ENCODE measurements around the gene COMMD4.
"Not testable (repeated sequence)": the region's sequence is repeated elsewhere in the genome, so short reads cannot be mapped to it uniquely, and the experiment has no call there.

COMMD4 gene

DNA sequence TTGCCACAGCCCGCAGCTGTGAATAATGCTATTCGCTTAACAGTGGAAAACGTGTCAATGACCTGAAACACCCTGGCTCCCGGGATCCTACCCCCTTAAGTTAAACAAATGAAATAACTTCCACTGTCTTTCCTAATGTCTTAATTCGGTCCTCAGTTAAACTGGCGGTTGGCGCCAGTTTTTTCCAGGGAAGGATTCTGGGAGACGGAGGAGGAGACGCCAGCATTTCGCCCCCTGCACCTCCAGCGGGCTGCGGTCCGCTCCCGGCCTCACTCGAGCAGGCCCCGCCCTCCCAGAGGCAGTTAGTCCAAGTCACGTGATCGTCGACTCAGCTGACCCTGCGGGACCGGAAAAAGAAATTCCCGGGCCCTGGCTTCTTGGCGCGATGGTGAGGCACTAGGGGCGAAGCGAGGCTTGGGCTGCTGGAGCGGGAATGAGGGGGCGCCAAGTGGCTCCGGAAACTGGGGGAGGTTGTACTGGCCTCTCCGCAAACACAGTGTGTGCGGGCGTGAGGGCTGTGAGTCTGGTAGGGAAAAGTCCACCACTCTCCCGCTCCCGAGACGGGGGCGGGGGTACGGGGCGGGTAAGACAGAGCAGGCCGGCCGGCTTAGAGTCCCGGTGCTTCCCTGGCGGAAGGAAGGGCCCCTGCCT, at the start of gene COMMD4:
Gene COMMD4, plus strand, starts transcription at position 359 of the 651 bp plus-strand sequence. Its CDS starts 27 bp downstream, at position 386.
- DNase-seq: peak; percentile 82 to 89

DNA sequence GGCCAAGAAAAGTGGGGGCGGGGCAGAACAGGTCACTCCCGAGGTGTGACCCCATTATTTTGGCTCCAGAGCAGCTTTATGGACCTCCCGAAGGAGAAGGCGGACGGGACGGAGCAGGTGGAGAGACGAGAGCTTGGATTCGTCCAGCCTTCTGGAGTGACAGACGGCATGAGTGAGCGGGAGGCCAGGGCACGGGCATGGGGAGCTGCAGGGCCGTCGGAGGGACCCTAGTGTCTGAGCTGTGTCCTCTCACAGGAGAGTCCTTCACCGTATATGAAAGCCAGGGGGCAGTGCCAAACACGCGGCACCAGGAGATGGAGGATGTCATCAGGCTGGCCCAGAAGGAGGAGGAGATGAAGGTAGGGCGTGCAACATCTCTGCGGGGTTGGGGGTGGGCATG, 42.2 kb upstream of the COMMD4 start:
- DNase-seq: not testable (repeated sequence)

DNA sequence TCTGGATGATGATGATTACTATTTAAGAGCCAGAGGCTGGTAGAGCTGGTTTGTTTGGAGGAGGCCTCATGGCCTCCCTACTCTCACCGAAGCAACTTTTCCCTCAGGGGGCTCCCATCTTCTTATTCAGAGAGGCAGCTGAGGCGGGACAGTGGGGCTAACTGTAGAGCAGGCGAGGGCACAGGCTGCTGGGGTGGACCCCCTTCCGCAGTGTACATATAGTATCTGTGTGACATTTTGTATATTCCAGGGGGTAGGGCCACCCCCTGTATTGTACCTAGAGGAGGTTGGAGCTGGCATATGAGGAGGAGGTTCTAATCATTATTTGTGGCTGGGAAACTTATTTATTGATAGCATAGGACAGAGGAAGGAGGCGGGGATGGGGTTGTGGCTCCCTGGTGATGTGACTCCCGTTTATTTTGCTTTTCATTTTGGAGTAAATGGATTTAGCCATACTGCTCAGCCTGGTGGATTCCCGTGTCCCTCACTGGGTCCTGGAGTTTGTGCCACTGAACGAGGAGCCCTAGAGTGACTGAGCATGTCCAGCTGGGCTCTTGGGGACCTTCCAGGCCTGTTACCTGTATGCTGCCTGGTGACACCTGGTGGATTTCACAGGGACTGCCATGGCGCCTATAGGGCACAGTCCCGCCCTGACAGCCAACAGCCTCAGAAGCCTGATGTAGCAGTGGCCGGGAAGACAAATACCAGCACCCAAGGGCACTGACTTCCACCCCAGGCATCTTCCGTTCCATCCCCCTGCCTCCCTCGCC, 37.1 kb upstream of the COMMD4 start:
- DNase-seq: not testable (repeated sequence)

DNA sequence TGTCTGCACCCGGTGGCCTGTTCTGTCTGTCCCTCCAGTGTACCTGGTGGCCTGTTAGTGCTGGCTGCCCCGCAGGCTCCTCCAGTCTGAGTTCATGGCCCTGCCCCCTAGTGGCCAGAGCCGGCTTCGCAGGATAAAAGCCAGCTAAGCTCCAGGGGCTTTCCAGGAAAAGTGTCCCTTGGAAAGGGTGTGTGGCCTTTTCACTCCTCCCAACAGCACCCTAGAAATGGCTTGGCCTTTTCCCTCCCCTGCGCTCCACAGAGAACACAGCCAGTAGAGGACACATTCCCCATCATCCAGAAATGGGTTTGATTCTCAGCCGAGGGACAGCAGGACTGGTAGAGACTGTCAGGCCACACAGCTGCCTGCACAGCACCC, 36.6 kb upstream of the COMMD4 start:
- DNase-seq: not testable (repeated sequence)

DNA sequence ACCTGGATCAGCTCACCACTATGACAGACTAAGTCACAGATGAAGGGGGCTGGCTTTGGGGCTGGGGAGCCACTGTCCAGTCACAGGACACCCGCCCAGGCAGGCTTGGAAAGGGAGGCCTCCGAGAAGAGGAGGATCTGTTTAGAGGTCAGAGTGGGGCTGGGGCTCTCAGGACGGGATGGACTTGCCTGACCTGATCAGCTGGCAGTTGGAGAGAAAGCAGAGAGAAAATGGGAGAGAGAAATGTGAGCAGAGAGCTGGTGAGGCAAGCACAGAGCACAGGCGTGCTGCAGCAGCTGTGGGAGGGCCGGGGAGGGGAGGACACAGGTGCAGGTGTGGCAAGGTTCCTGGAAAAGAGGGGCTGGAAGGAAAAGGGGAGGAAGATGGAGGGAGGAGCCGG, 35.8 kb upstream of the COMMD4 start:
- DNase-seq: not testable (repeated sequence)

DNA sequence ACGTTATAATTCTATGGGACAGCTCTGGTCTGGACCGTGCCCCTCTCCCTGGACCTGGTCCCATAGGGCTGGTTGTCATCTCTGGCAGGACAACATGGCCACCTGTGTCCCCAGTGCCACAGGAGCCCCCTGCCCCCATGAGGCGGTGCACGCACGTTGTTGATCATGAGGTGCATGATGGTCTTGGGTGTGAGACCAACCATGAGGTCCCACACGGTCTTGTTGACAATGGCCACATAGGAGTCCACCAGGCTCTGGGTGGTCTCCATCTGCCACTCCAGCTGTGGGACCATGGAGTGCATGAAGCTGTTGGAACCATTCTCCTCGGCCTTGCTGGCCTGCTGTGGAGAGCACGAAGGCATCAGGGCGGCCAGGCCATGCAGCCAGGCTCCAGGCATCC, 33.5 kb upstream of the COMMD4 start:
- no peak for DNase-seq

DNA sequence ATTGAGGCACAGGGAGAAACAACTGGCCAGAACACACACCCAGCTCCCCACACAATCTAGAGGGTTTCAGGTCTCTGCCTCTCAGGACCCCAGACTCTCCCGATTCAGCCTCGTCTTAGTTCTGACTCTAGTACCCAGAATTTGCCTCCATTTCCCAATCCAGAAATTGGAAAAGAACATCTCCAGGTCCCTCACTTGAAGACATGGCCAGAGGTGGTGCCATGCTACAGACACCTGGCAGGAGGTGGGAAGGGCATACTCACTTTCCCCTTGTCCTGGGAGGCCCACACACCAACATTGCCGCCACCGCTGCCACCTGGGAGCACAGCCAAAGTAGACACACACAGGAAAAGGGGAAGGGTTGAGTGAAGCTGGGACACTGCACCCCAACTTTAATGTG, 33.1 kb upstream of the COMMD4 start:
- DNase-seq: not testable (repeated sequence)

DNA sequence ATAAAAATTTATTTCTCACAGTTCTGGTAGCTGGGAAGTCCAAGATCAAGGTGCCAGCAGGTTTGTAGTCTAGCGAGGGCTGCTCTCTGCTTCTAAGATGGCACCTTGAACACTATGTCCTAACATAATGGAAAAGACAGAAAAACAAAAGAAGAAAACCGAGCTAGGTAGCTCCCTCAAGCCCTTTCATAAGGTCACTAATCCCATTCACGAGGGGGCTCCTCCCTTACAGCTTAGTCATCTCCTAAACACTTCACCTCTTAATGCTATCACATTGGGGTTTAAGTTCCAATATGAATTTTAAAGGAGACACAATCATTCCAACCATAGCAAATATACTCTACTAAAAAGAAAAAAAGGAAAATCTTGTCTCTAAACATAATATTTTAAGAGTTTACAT, 29.7 kb upstream of the COMMD4 start:
- DNase-seq: no peak

DNA sequence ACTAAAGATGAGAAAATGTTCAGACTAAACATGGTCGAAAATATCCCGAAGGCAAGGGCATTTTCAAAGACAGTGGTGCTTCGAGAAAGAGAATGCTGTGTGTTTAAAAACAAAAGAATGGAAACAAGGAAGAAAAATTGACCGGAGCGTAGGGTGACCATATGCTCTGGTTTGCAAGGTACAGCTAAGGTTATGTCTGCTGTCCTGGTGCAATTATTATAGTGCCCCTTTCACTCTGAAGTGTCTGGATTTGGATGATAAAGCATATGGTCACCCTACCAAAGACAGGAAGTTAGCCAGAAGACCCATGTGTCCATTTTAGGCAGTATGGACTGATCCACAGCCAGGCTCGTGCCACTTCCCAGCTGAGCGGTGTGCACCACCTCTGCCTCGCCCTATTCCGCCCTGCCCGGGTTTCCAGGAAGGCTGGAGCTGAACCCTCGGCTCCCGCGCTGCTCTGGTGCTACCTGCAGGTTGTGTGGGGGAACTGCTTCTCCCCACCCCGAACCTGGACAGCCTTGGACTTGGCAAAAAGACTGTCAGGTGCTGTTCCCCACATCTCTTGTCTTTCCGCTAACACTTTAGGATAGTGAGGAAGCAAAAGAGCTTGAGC, 28.0 kb upstream of the COMMD4 start:
- DNase-seq: peak; percentile 20 to 25

DNA sequence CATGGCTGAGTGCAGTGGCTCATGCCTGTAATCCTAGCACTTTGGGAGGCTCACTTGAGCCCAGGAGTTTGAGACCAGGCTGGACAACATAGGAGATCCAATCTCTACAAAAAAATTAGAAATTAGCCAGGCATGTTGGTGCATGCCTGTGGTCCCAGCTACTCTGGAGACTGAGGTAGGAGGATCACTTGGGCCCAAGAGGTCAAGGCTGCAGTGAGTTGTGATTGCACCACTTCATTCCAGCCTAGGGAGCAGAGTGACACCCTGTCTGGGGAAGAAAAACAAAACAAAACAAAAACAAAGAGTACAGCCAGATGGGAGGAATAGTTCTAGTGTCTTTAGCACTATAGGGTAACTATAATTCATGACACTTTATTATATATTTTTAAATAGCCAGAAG, 26.2 kb upstream of the COMMD4 start:
- no peak for DNase-seq

DNA sequence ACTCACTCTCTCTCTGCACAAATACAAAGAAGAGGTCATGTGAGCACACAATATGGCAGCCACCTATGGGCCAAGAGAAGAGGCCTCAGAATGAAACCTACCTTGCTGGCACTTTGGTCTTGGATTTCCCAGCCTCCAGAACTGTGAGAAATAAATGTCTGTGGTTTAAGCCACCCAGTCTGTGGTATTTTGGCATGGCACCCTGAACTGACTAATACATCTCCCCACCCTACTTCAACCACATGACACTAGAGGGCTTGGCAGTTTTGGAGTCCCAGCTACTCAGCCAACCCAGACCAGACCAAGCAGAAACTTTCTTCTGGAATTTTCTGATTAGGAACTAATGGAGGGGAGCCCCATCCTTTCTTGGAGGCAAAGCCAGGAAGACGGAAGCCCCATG, 23.3 kb upstream of the COMMD4 start:
- DNase-seq: not testable (repeated sequence)

DNA sequence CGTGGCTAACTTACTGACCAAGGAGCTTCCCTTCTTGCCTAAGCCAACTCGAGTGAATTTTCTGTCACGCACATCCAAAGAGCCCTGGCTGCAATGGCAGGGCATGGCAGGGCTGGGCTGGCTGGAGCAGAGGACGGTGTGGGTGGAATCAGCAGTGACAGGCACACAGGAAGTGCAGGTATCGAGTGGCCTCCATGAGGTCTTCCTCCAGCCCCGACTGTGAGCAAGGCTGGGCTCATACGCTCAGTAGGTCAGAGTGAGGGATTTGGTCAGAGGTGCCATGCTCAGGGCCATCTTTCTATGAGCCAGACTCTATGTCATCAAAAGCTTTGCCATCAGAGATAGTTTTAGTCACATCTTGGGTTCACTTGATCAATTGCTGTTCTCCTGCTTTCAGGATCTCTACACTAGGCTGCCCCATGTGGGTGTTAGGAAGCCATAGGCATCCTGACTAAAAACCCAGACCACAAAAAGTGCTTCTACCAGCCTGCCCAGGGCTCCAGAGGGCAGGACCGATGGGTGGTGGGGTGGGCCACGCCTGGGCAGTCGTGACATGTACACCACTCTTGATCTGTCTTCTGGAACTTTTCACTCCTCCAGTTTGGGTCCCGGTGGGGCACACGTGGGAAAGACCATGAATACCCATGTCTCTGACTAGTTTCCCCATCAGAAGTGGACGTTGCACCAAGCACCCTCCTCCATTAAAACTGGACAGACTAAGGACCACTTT, 22.6 kb upstream of the COMMD4 start:
- DNase-seq: no peak

DNA sequence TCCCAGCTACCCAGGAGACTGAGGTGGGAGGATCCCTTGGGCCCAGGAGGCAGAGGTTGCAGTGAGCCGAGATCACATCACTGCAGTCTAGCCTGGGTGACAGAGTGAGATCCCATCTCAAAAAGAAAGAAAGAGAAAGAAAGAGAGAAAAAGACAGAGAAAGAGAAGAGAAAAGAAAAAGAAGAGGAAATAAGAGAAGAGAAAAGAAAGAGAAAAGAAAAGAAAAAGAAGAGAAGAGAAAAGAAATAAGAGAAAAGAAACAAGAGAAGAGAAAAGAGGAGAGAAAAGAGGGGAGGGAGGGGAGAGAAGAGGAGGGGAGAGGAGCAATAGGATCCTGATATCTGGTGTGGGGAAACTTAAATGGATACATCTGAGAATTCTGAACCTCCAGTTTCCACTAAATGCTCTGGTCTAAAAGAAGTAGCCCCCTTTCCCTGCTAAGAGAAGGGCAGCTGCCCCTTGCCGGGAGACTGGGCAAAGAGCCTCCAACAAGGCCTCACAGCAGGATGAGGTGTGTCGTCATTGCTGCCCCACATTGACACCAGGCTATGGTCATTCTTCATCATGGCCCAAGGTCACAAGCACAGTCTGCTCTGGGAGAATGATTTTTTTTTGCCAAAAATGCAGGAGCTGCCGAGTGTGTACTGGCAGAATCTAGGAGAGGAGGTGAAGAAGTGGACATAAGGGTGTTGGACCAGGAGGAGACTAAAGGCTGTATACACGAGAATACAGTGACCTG, 21.1 kb upstream of the COMMD4 start:
- DNase-seq: no peak

DNA sequence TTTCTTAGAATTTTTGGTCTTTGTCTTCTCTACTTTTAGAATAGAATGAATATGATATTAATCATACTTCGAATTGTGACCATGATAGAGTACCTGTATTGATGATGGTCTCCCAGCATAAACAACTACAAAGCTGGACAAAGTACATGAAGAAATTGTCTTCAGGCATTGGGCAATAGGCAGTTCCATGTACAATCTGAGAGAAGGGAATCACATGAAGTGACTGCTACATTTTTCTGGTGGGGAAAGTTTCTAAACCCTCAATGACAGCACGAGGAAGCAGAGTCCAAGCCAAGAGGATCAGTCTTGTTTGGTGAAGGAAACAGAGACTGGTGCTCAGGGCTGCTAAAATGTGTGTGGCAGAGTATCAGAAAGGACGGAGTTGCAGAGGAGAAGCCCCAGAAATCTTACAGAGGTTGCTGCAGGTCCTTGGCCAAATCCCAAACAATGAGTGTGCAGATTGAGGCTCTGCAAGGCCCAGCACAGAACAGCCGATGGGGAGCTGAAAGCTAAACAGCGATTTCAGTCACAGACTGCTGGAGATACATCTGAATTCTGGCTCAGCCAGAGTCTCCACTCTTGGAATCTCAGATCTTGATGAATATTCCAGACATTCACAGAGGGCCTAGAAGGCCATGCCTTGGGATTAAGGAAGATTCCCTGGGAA, 16.5 kb upstream of the COMMD4 start:
- DNase-seq: not testable (repeated sequence)

DNA sequence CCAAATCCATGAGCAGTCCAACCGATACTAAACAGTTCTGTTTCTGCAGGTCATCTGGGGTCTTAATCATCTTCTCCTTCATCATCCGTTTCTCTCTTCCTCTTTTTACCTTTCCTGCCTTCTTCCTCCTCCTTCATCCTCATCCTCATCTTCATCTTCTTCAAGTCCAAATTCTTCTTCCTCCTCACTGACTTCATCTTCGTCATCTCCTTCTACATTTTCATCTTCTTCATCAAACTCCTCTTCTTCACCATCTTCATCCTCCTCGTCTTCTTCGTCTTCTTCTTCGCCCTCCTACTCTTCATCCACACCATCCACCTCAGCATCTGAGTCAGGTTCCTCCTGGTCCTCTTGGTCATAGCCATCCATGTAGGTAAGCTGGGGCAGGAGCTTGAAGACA, 14.2 kb upstream of the COMMD4 start:
- DNase-seq: no peak

DNA sequence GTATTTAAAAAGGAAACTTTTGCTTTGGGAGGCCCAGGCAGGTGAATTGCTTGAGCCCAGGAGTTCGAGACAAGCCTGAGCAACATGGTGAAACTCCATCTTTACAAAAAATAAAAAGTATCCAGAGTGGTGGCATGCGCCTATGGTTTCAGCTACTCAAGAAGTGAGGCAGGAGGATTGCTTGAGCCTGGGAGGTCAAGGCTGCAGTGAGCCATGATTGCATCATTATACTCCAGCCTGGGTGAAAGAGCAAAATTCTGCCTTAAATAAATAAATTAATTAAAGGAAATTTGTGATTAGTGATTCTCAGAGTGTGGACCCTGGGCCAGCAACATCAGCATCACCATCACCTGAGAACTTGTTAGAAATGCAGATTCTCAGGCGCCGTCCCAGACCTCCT, 9.9 kb upstream of the COMMD4 start:
- no peak for DNase-seq

DNA sequence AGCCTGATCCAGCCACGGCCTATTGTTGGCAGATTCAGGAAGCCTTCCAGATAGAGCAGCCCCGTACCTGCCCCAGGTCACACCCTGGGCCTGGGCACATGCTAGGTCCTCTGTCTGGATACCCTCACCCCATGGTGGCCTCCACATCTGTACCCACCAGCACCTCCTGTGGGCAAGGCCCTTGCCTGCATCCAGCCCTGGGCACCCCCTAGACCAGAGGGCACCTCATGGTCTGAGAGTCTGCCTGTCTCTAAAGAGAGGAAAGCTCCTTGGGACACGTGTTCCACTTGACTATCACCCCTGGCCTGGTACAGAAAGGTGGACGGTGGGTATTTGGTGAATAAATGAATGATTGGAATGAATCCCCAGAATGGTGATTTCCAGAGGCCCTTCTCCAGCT, 8.9 kb upstream of the COMMD4 start:
- DNase-seq: no peak

DNA sequence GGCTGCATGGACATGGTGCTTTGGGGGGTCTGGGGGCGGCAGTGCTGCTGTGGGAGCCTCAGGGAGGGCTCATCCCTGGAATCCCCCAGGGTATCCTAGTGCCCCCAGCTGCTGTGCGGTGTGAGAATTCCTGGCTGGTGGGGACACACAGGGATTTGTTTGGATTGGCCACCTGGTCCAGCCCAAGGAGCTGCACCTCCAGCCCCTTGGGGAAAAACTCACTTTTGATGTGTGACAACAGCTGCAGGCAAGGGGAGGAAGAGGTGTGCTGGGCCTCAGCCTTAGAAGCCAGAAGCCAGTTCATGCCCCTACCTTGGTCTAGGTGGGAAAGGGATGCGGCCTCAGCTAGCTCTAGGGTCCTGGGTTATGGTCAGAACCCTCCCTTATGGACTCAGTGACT, 8.4 kb upstream of the COMMD4 start:
- no peak for DNase-seq

DNA sequence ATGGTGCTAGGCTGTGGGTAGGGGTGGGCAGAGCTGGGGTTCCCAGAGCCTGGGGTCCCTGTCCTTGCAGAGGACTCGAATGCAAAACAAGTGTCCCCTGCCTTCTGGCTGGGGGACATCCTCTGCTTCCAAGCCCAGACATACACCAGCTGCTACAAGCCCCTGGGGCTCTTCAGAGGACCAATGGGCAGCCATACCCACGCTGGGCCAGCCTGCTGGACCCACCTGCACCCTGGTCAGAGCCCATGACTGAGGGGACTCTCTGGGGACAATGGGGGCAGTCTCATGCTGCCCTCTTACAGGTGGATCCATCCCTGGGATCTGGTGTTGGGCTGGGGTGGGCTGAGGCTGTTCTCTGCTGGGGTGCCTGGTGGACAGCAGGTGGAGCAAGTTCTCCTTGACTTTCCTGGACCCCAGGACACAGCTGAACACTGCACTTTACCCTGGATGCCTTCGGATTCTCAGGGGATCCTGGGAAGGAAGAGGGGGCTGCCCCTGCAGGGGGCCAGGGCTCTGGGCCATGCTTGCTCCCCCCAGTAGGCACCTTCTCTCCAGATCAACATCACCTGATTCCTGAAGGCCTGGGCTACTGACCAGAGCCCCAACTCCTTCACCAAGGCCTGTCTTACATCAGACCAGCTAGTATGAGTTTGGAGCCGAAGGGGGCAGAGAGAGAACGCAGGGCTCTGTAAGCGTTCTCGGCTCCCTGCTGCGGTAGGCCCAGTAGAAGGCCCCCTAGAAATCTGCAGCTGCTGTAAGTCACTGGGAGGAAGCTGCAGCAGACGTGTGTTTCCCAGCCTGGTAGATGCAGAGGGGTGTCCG, 7.2 kb upstream of the COMMD4 start:
- no peak for DNase-seq

DNA sequence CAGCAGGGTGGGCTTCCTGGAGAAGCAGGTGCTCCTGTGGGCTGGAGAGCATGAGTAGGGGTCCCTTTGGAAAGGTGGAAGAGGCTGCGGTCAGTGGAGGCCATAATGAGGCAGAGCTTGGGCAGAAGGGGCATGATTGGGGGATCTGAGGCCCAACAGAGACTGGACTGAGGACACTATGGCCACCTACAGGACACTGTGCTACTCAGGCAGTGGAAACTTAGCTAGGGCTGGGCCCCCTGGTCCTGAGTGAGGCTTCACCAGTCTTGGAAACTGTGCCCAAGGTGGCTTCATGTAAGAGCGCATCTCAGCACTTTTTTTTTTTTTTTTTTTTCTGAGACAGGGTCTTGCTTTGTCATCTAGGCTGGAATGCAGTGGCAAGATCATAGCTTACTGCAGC, 6.3 kb upstream of the COMMD4 start:
- DNase-seq: no peak

DNA sequence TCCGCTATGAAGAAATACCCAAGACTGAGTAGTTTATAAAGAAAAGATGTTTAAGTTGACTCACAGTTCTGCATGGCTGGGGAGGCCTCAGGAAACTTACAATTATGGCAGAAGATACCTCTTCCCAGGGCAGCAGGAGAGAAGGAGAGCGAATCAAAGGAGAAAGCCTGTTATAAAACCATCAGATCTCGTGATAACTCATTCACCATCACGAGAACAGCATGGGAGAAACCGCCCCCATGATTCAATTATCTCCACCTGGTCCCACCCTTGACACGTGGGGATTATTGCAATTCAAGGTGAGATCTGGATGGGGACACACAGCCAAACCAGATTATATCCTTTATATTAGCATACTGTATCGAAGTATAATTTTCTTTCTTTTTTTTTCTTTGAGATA, 3.8 kb upstream of the COMMD4 start:
- DNase-seq: not testable (repeated sequence)

Measured in NCI-H1930 (cell line).